GM04504 (cell line): ENCODE data around the gene SEMA4G.

ENCODE experiments used
- DNase-seq: peaks from one replicate; pipeline ENCODE4 v3.0.0-alpha.2; 2012; ENCODE audit warnings: low read depth

Gene SEMA4G, protein sequence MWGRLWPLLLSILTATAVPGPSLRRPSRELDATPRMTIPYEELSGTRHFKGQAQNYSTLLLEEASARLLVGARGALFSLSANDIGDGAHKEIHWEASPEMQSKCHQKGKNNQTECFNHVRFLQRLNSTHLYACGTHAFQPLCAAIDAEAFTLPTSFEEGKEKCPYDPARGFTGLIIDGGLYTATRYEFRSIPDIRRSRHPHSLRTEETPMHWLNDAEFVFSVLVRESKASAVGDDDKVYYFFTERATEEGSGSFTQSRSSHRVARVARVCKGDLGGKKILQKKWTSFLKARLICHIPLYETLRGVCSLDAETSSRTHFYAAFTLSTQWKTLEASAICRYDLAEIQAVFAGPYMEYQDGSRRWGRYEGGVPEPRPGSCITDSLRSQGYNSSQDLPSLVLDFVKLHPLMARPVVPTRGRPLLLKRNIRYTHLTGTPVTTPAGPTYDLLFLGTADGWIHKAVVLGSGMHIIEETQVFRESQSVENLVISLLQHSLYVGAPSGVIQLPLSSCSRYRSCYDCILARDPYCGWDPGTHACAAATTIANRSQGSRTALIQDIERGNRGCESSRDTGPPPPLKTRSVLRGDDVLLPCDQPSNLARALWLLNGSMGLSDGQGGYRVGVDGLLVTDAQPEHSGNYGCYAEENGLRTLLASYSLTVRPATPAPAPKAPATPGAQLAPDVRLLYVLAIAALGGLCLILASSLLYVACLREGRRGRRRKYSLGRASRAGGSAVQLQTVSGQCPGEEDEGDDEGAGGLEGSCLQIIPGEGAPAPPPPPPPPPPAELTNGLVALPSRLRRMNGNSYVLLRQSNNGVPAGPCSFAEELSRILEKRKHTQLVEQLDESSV

DNA sequence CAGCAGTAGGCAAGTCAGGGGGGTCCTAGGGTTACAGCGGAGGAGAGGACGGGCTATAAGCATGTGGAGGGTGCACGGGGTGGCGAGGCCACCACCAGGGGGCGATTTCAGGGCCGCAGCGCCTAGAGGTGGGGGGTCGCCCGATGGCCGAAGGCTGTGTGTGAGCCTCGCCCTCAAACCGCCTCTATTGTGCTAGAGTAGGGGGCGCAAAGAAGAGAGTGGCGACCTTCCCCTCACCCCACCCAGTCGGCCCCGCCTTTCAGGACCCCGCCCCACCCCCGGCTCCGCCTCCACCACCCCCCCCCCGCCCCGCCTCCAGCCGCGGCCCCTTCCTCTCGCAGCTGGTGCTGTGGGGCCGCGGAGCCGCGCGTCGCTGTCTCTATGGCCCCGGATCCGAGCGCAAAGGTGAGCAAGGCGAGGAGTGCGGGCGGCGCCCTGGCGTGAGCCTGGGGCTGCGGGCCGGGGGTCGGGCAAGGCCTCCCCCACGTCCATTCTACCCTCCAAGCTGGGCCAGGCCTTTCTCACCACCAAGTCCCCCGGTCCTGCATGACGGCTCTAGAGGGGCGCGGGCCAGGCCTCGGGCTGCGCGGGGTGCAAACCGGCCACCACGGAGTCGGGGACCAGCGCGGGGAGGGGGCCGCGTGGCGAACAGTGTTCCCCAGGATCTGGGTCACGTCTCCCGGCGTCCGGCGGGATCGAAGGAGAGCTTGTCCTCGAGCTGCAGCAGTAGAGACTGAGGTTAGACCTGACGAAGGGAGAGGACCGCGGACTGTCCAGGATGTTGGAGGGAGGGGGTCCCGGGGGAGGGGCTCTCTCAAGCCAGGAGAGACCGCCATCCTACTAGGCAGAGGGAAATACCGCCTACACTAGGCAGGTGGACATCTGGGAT is at the start of gene SEMA4G:
SEMA4G (plus strand) TSS at position 318 of the 889 bp plus-strand sequence. CDS start 3,409 bp downstream, outside the sequence.
- no peak for DNase-seq

DNA sequence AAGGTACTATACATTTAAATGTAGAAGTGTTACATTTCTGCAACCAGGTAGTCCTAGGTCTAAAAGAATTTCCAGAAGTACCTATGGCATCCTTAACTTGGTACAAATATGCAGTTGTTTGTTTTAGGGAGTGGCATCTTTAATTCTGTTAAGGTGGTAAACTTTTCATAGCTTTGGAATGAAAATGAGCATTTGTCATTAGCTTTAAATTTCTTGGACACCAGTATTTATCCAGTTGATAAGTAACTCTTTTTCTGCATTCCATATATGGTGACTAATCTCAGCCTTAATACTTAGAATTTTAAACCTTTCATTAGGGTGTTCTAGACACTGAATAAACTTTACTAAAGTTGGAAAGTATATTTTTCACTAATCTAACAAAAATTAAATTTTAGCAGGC is 45.7 kb upstream of the SEMA4G start:
- no peak for DNase-seq

DNA sequence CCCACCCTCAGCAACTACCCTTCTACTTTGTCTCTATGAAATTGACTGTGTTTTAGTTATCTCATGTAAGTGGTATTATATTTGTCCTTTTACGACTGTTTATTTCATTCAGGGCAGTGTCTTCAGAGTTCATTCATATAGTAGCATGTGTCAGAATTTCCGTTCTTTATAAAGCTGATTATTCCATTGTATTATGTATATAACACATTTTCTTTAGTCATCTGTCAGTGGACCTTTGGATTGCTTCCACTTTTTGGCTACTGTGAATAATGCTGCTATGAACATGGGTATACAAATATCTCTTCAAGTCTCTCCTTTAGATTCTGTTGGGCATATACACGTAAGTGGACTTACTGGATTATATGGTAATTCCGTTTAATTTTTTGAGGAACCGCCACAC is 42.0 kb upstream of the SEMA4G start:
- DNase-seq = no peak

DNA sequence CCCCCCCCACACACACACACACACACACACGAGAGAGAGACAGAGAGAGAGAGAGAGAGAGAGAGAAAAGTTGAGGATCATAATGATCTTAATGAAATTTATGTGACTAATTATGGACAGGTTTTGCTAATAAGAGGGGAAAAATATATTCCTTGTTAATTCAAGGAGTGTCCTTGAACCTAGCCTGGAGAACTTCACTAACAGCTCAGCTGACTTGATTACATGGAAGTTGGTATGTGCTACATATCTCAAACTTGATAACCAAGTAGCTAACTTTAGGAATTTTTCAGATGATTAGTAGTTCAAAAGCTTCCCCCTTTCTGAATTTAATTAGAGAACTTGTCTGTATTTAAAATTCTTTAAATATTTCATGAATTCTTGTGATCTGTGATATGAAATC is 41.3 kb upstream of the SEMA4G start:
- DNase-seq = no peak

DNA sequence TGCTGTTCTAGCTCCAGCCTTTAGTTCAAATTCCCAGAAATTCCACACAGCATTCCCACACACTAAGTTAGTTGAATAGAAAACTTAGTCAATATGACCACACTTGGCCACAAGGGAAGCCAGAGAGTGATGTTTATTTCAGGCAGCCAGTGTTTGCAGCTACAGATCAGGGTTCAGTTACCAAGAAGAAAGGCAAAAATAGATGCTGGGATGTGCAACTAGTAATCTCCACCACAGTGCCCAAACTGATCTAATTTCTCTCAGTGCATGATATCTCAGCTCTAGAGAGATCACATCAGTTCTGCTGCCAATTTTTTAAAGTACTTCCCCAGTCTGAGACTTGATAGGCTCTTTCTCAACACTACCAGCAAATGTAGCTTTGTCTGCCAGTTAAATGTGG is 38.9 kb upstream of the SEMA4G start:
- DNase-seq = no peak

DNA sequence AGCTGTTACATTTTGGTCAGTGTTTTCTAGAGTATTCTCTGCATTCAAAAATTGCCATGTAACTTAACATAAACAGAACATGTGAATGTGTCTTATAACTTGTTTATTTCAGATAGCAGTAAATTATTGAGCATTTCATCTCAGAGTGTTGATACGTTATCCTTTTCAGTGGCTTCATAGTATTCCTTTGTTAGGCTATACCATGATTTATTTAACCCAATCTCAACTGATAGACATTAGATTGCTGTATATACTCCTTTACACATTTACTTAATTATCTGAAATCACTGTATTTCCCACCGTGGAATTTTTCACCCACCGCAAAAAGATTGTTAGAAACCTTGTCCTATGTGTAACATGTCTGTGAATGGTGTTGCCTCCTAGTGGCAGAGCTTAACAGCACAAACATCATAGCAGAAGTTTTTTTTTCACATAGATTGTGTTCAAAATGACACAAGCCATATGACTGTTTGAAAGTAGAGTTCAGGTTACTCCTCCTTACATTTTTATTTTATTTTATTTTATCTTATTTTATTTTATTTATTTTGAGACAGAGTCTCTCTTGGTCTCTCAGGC is 35.1 kb upstream of the SEMA4G start:
- no peak for DNase-seq

DNA sequence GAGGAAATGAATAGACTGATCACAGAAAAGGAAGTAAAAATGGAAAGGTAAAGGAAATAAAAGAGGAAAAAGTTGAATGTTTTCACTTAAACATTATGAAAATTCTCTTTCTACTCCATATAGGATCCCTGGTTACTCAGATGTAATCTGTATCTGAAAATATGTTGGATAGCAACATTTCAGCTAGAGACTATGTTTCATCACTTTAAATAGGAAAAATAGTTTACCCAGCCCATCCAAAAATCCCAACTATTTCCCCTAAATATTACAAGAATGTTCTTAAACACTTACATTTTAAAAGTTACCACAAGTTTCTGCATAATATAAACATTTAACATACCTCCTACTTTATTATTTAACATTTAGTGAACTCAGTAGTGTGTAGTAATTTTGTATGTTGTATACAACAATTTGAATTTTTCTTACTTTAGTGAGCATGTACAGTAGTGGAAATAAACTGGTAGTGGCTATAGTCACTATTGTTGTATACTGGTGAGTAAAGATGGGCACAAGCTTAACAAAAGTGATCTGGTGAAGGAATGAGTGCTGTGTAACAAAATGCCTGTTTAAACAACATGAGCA is 29.4 kb upstream of the SEMA4G start:
- DNase-seq = no peak

DNA sequence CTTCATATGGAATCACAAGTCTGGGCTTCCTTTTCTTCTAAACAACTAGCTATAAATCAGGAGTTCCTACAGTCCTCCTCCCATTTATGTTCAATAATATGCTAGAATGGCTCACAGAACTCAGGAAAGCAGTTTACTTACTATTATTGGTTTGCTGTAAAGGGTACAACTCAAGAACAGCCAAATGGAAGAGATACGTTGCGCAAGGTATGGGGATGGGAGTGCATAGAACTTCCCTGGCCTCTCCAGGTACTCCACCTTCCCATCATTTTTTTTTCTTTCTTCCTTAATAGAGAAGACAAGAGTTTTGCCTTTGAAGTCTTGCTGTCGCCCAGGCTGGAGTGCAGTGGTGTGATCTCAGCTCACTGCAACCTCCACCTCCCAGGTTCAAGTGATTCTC is 27.1 kb upstream of the SEMA4G start:
- no peak for DNase-seq

DNA sequence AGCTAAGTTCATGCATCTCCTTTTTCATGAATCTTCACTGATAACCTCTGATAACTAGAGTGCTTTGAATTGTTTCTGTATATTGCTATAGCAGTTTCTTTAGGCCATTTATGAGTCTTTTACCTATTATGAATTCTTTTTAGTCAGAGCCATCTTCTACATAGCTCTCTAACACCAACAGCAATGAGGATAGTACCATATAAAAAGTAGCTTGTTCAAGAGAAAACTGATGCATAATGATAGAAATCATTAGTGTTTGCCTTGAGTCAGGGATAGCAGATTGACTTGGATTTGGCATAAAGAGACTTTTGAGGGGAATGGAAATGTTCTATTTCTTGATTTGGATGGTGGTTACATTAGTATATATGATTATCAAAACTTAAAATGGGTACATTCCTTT is 25.8 kb upstream of the SEMA4G start:
- no peak for DNase-seq

DNA sequence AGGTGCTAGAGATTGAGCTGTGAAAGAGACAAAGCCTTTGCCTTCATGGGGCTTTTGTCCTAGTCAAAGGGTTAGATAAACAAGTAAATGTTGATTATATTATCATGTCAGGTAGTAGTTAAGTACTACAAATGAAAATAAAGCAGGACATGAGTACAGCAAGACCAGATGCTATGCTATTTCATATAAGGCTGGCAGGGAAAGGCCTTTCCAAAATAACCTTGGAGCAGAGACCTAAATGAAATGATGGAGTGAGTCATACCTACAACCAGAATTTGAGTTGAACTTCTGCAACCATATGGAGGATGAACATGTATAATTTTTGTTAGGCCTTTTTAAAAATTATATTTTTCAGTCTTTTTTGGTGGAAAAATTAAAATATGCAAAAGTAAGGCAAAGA is 23.6 kb upstream of the SEMA4G start:
- no peak for DNase-seq

DNA sequence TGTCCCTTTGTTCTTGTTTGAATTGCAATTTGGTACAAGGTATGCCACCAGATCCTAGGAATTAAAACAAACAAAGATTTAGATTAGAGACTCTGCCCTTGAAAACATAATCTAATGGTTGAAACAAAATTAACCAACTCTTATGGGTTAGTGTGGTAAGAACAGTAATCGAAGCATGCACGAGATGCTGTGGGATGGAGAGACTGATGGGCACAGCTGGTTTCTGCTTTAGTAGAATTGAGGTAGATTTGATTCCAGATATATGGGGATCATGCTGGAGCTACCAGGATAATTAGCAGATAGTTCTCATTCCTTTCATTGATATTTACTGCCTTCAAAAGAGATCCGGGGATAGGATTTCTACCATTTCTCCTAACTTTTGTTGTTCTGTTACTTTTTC is 20.4 kb upstream of the SEMA4G start:
- DNase-seq = no peak

DNA sequence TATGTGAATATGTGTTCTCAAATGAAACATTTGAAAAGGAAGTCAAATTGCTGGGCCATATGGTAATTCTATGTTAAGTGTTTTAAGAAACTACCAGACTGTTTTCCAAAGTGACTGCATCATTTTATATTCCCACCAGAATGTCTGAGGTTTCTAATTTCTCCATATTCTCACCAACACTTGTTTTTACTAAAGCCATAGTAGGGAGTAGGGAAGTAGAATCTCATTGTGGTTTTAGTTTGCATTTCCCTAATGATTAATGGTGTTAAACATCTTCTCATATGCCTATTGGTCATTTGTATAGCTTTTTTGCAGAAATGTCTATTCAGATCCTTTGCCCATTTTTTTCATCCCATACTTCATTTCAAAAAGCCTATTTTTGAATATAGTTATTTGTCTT is 9.1 kb upstream of the SEMA4G start:
- DNase-seq = no peak

DNA sequence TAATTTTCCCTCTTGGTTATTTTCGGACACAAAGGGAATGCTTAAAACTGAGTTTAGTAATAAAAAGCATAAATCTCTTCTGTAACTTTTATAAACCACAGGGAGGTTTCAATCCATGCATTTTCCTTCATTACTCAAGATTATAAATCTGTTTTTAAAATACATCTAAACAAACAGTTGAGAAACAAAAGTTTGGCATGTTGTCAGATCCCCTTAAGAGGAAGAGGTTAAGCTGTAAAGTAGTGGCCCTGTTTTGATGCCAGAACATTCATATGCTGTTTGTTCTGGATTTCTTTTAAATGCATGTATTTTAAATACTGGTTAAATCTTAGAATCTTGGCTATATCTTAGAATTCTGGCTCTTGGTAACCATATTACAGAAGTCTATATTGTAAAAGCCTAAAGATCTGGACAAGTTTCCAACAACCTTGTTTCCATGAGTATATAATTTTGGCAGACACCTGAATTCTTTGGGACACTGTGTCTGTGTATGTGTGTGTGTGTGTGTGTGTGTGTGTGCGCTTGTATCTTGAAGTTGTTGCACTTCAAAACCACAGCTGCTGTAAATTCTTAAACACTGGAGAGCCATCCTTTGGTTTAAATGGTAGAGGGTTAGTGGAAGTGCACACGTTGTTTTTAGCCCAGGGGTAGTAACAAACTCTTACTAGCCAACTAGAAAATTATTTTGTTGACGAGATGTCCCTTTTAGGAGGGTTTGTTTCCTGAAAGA is 6.8 kb upstream of the SEMA4G start:
- no peak for DNase-seq

DNA sequence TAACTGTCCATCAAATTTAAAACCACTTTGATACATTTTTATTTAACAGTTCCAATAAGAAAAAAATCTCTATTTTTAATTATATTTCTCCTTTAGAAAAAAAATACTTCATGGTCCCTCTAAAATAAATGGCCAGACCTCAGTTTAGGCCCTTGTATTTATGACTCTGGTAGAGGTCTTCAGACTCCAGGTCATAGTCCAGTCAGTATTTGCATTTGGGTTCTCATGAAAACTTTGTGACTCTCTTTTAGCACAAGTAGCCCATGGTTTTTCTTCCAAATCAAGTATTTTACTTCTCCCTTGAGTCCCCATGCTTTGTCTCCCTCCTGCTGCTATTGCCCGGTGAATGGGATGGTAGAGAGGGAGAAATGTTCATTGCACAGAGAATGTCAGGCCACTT is 5.5 kb upstream of the SEMA4G start:
- no peak for DNase-seq

DNA sequence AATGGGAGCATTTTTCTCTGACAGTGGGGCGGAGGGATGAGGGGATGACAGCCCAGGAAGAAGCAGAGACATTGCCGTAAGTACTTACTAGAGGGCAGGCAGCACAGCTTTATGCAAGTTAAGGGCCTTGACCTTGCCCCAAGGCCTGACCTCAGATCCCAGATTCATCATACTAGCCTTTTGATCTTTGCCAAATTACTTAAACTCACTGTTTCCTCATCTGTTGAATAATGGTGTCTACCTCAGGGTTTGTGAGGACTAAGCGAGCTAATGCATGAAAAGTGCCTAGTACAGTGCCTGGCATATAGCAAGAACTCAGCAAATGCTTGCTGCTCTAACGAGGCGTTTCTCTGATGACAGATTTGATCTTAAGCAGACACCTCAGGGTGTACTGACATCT is 3.5 kb upstream of the SEMA4G start:
- DNase-seq = no peak

DNA sequence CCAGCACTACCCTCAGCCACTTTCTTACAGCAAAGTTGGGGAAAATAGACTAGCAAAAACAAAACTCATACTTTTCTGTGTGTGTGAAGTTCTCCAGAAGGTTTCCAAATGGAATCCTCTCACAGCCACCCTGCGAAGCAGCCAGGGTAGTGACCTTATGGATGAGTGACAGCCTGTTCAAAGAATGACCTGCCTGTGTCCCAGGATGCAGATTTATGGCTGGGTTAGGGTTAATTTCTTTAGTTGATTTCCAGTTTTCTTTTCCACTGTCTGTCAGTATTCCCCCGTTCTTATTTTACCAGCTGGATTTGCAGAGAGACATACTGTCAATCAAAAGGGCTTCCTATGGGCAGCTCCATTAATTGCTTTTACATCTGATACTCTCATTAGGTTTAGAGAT is 2.4 kb upstream of the SEMA4G start:
- DNase-seq = no peak

DNA sequence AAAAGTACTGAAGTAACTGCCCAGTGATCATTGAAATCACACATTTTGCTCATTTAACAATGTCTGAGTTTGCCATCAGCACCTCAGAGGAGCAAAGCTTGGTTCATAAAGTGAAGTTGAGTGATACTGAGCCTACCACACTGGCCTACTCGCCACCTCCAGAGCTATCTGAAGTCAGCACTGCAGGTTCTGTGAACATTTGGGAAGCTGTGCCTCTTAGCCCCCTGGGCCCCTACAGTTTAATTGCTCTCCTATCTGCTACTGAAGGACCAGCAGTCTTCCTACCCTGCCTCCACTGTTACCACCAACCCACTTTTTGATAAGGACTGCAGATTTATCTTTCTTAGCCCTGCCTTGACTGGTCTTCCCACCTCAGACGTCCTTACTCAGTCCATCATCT is 2.0 kb upstream of the SEMA4G start:
- DNase-seq = no peak

DNA sequence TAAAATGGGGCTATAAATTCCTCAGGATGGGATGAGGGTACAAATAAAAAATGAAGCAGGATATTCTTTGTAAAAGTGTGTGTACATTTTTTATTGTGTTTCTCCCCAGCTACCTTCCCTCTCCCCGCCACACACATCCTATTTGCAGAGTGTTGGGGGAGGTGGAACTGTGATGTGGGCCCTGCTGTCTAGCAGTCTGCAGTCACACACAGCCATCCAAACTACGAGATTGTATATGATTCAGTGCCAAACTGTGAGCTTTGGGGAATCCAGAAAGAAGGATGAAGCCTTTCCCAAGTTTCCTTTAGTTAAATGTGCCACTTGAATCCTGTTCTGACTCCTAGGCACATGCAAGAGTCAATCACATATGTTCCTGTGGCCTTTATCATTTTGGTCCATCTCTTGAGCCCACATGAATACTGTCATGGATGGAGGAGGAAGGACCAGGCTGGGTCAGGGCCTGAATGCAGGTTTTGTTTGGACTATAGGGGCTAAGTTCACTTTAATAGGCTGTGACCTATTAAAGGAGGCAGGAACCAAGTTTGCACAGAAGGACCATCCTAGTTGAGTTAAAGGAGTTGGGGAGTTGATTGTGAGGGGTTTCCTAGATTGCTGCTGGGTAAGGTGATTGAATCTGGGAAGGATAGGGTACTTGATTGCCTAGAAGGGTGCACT is 1.1 kb upstream of the SEMA4G start:
- no peak for DNase-seq

DNA sequence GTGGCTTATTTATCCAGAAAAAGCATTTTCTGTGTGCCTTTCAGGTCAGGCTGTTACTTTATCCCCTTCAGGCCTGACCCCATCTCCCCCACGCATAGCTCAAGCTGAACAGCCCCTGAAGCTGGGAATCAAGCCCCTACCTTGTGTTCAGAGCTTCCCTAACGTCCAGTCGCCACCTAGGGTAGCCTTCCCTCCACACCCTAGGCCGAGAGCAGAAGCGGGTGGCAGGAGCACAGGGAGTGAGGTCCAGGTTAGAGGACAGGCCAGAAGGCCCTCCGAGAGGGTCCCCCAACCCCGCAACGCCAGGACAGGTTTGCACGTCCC is 479 bp upstream of the SEMA4G start:
- no peak for DNase-seq

DNA sequence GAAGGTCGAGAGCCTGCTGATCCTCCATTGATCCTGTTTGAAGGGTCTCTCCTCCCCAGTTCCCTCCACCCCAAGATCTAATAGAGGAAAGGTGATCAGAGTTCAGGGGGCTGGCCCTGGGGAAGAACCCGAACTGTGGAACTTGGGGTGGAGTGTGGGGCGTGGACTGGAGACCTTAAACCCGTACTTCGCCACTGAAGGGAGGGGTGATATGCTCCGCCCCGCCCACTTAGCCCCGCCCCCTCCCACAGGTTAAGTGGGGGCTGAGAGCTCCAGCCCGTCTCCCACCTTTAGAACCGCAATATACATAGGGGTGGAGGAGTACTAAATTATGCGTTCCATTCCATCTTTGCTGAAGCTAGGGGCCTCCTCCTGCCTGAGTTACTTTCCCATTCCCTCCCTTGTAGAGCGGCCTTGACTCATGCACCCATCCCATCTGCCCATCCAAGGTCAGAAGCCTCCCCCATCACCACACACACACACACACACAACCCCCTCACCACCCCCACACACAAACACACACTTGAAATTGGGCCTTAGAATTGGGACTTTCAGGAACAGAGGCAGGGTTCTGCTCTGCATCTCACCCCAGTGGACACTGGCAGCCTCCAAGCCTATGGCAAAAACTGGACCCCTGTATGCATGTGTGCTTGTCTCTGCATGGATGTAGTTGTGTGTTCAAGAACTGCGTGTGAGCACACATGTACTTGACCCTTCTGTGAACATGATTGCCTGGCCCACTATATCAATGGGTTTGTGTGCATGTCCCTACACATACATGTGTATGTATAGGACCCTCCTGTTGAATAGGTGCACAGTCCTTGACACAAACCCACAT is 991 bp downstream of the SEMA4G start:
- DNase-seq = no peak
